ENCODE results near the gene TAGLN2.

Gene TAGLN2

DNA sequence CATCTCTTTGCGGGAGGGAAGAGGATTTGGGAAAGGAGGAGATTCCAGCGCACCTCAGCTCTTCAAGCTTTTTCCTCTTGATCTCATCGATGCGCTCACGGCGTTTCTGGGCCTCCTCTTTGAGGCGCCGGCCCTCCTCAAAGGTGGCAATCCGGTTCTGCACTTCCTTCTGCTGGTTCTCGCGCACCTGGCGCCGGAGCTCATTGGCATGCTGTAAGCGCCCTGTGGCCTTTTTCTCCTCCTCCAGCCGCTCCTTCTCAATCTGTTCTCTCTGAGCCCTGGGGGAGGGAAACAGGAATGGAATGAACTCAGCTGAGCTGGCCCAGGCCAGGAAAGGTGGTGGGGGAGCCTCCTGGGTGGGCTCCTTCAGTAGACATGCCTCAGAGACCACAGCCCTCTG is 52.4 kb downstream of the TAGLN2 start:
- H3K4me3 ChIP-seq (ENCODE audit: low read depth, low read length), result no peak overlapping the region
- TF ChIP-seq, protein P1, sequence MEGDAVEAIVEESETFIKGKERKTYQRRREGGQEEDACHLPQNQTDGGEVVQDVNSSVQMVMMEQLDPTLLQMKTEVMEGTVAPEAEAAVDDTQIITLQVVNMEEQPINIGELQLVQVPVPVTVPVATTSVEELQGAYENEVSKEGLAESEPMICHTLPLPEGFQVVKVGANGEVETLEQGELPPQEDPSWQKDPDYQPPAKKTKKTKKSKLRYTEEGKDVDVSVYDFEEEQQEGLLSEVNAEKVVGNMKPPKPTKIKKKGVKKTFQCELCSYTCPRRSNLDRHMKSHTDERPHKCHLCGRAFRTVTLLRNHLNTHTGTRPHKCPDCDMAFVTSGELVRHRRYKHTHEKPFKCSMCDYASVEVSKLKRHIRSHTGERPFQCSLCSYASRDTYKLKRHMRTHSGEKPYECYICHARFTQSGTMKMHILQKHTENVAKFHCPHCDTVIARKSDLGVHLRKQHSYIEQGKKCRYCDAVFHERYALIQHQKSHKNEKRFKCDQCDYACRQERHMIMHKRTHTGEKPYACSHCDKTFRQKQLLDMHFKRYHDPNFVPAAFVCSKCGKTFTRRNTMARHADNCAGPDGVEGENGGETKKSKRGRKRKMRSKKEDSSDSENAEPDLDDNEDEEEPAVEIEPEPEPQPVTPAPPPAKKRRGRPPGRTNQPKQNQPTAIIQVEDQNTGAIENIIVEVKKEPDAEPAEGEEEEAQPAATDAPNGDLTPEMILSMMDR (IDR thresholded peaks at IDR 0.05; ENCODE audit: insufficient read depth, low read depth, low read length, missing control alignments), result no peak
- DNase-seq (ENCODE audit: low read depth), result no peak

DNA sequence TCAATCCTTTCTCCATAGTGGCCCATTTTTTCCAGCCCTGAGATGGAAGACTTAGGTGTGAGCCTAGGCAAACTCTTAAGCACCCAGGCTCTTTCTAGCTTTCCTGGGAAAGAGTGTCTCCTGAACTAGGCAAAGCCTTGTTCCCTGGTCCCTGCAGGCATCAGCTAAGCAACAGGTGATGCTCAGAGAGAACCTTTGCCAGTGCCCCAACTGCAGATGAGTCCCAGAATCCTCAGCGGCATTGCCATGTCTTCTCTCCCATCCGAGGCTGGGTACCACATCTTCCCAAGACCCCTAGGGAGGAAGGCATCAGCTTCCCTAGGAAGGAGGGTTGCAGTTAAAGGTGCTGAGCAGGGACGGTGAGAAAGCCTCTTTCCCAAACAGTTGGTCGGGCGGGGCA is 54.6 kb downstream of the TAGLN2 start:
- TF ChIP-seq, protein P1 (IDR thresholded peaks at IDR 0.05; ENCODE audit: insufficient read depth, low read depth, low read length, missing control alignments), result no peak
- no peak for DNase-seq (ENCODE audit: low read depth)
- no peak overlapping the region for H3K4me3 ChIP-seq (ENCODE audit: low read depth, low read length)

DNA sequence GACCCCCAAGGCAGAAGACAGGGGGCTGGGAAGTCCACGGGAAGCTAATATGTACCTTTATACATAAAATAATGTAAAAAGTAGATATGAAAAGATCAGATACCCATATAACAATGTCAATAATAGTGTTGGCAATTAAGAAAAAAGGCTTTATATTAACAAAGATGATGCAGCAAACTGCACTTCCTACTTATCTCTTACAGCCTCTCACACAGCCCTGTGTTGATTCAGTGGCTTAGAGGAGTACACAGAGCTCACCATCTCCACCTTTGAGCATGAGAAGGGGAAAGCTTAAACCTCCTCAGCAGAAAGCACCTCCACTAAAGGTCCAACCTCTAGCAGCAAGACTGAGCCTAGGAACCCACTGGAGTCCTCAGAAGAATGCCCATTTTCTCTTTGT is 55.7 kb downstream of the TAGLN2 start:
- no peak for DNase-seq (ENCODE audit: low read depth)
- no peak overlapping the region for H3K4me3 ChIP-seq (ENCODE audit: low read depth, low read length)
- TF ChIP-seq, protein P1 (IDR thresholded peaks at IDR 0.05; ENCODE audit: insufficient read depth, low read depth, low read length, missing control alignments), result no peak

DNA sequence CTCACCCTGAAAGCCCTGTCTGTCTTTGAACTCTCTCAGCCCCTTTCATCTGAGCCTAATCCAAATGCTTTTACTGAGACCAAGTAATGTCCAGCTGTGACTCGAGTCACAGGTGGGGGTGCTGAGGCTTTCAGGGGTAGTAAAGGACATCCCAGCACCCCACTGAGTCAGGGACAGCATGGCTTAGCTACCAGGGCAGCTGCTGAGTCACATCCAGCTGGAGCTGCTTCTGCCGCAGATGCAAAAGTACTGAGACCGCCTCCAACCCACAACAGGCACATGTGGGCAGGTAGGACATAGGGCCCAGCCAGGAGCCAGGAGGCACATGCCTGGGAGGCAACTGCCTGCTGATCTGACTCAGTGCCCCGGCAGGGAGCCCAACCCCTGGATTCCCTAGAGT is 56.1 kb downstream of the TAGLN2 start:
- TF ChIP-seq, protein P1 (IDR thresholded peaks at IDR 0.05; ENCODE audit: insufficient read depth, low read depth, low read length, missing control alignments), result no peak
- no peak for DNase-seq (ENCODE audit: low read depth)
- no peak overlapping the region for H3K4me3 ChIP-seq (ENCODE audit: low read depth, low read length)

DNA sequence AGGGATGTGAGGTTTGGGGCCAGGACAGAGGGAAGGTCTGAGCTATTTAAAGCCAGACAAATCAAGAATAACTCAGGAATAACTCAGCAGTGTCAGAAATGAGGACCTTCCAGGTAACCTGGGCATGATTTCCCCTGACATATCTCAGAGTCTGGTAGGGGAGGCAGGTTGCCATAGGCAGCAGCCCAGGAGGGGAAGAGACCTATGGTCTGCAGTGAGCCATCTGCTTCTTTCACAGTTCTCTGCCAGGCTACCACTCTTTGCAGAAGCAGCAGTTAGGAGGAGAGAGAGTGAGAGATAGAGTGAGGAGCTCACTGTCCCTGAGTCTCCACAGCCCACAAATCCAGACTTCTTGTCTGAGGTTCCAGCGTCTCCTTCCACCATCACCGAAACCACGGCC is 56.5 kb downstream of the TAGLN2 start:
- no peak for DNase-seq (ENCODE audit: low read depth)
- no peak overlapping the region for H3K4me3 ChIP-seq (ENCODE audit: low read depth, low read length)

More for the DNA sequence above, 56.5 kb downstream of the TAGLN2 start:
- TF ChIP-seq, protein P1 (IDR thresholded peaks at IDR 0.05; ENCODE audit: insufficient read depth, low read depth, low read length, missing control alignments), result no peak

Data from GM12865 (cell line).